Endometrial microvascular endothelial cells (primary cell): ENCODE results near the gene CRIP1. TPM values are rescaled to one million over a fixed set of nuclear protein-coding genes. Genes with fewer than 3 reads are reported as not detected.

Experiments
- in situ Hi-C: cut with HindIII; loops from 2 replicates; pipeline ENCODE4 v1.10.0; 2017; ENCODE audit warnings: low sequenced_read_pairs, low pct_unique_long_range_greater_than_20kb; ENCODE audit errors: inconsistent ontology term
- total RNA-seq: library from RNA; depleted of rRNA; stranded (reverse); fragments of >200 nt; gene quantifications from one replicate; pipeline ENCODE4 v1.2.3, GENCODE V29; 2015; ENCODE audit errors: inconsistent ontology term

Gene CRIP1
- total RNA-seq, 1 donor from 2014 or later: not detected

GRCh38 chr14:105536691-105537579 lies 50.2 kb downstream of the CRIP1 start:
- in situ Hi-C loops: no loop called here

GRCh38 chr14:105537580-105538474 lies 51.1 kb downstream of the CRIP1 start:
- in situ Hi-C loops: no loop called here

Other genes starting within 250 kb of the CRIP1 start
- 101 TPM for gene BTBD6, start 238.4 kb upstream of the CRIP1 start, total RNA-seq
- 32.7 TPM for gene BRF1, start 185.9 kb upstream of the CRIP1 start, total RNA-seq
- 52.4 TPM for gene PACS2, start 172.1 kb upstream of the CRIP1 start, total RNA-seq
- not detected for gene TEX22, start 88.3 kb upstream of the CRIP1 start, total RNA-seq
- 54.6 TPM for gene MTA1, start 67.1 kb upstream of the CRIP1 start, total RNA-seq
- 262 TPM for gene CRIP2, start 12.1 kb upstream of the CRIP1 start, total RNA-seq
- 24.6 TPM for gene TEDC1, start 4.4 kb downstream of the CRIP1 start, total RNA-seq
- gene TMEM121, start 39.7 kb downstream of the CRIP1 start, total RNA-seq: 2.9 TPM